ENCODE data around the gene NAA25. TPM values are rescaled to one million over a fixed set of nuclear protein-coding genes. Genes with fewer than 3 reads are reported as not detected.

Gene NAA25
- total and polyA plus RNA-seq, 9 of the 15 experiments (the other 6 are each of a cell fraction or from before 2014, with no cell fraction given): 26.6 to 59.6 (median 48.9) TPM

DNA sequence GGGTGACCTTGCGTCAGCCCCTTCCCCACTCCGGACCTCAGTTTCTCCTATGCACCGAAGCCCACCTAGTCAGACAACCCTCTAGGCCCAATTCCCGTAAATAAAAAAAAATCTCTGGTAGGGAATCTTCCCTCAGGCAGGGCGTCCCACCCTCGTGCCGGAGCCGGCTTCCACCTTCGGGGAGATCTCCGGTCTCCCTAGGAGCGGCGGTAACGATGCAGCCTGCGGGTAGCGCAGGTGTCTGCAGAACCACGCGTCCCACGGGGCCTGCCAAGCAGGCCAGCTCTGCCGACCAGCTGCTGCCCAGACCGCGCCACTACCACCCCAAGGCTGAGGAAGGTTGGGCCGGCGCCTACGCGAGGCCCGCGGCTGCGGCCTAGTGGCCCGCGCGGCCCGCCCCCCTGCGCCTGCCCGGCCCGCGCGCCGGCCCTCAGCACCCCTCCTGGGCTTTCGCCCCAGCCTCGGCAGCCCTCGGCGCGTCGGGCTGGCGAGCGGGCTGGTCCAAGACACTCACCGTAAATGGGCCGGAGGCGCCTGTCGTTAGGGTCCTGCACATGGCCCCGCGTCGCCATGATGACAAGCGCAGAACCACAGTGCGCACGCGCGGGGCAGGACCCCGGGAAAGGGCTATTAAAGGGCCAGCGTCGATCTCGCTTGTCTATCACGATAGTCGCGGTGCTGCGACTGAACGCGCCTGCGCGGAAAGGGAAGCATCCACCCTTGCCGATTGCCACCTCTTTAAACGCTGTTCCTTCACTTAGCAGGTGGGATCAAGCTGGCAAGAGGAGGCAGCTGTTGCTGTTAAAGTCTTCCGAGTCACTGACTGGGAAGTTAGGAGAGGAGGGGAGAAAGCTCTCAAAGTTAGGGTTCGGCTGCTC lies at the start of gene NAA25 (continued):
- TF ChIP-seq, protein P1, sequence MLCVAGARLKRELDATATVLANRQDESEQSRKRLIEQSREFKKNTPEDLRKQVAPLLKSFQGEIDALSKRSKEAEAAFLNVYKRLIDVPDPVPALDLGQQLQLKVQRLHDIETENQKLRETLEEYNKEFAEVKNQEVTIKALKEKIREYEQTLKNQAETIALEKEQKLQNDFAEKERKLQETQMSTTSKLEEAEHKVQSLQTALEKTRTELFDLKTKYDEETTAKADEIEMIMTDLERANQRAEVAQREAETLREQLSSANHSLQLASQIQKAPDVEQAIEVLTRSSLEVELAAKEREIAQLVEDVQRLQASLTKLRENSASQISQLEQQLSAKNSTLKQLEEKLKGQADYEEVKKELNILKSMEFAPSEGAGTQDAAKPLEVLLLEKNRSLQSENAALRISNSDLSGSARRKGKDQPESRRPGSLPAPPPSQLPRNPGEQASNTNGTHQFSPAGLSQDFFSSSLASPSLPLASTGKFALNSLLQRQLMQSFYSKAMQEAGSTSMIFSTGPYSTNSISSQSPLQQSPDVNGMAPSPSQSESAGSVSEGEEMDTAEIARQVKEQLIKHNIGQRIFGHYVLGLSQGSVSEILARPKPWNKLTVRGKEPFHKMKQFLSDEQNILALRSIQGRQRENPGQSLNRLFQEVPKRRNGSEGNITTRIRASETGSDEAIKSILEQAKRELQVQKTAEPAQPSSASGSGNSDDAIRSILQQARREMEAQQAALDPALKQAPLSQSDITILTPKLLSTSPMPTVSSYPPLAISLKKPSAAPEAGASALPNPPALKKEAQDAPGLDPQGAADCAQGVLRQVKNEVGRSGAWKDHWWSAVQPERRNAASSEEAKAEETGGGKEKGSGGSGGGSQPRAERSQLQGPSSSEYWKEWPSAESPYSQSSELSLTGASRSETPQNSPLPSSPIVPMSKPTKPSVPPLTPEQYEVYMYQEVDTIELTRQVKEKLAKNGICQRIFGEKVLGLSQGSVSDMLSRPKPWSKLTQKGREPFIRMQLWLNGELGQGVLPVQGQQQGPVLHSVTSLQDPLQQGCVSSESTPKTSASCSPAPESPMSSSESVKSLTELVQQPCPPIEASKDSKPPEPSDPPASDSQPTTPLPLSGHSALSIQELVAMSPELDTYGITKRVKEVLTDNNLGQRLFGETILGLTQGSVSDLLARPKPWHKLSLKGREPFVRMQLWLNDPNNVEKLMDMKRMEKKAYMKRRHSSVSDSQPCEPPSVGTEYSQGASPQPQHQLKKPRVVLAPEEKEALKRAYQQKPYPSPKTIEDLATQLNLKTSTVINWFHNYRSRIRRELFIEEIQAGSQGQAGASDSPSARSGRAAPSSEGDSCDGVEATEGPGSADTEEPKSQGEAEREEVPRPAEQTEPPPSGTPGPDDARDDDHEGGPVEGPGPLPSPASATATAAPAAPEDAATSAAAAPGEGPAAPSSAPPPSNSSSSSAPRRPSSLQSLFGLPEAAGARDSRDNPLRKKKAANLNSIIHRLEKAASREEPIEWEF (CRISPR knock-in tag; IDR thresholded peaks at IDR 0.05): no peak
- TF ChIP-seq SMAD4 (CRISPR knock-in tag; conservative IDR thresholded peaks at IDR 0.05) (0 out of 2 replicates have a peak, but pooled peaks have one; percentile 11), ELF2 (CRISPR knock-in tag; IDR thresholded peaks at IDR 0.05) (no peak), JUN (IDR thresholded peaks at IDR 0.05; ENCODE audit: borderline replicate concordance, low read depth, low read length) (peak; percentile 18; the same call in 1 of the 2 replicates), JUN (CRISPR knock-in tag; IDR thresholded peaks at IDR 0.05; ENCODE audit: borderline replicate concordance) (no peak; the same call in 1 of the 2 replicates), KDM1A (IDR thresholded peaks at IDR 0.05) (no peak), ETS2 (tag; IDR thresholded peaks at IDR 0.05; ENCODE audit: borderline replicate concordance, poor library complexity, severe bottlenecking) (peak; percentile 31), HNRNPUL1 (IDR thresholded peaks at IDR 0.05; ENCODE audit: low read length) (no peak), CBX5 (IDR thresholded peaks at IDR 0.05; ENCODE audit: borderline replicate concordance, low read depth) (no peak)
- TF ChIP-seq, protein P2, sequence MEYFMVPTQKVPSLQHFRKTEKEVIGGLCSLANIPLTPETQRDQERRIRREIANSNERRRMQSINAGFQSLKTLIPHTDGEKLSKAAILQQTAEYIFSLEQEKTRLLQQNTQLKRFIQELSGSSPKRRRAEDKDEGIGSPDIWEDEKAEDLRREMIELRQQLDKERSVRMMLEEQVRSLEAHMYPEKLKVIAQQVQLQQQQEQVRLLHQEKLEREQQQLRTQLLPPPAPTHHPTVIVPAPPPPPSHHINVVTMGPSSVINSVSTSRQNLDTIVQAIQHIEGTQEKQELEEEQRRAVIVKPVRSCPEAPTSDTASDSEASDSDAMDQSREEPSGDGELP (CRISPR knock-in tag; IDR thresholded peaks at IDR 0.05; ENCODE audit: borderline replicate concordance): peak; percentile 73
- TF ChIP-seq, protein P3, sequence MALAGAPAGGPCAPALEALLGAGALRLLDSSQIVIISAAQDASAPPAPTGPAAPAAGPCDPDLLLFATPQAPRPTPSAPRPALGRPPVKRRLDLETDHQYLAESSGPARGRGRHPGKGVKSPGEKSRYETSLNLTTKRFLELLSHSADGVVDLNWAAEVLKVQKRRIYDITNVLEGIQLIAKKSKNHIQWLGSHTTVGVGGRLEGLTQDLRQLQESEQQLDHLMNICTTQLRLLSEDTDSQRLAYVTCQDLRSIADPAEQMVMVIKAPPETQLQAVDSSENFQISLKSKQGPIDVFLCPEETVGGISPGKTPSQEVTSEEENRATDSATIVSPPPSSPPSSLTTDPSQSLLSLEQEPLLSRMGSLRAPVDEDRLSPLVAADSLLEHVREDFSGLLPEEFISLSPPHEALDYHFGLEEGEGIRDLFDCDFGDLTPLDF (CRISPR knock-in tag; IDR thresholded peaks at IDR 0.05): peak; percentile 74; the same call in 1 of the 2 replicates
- TF ChIP-seq, protein P4, sequence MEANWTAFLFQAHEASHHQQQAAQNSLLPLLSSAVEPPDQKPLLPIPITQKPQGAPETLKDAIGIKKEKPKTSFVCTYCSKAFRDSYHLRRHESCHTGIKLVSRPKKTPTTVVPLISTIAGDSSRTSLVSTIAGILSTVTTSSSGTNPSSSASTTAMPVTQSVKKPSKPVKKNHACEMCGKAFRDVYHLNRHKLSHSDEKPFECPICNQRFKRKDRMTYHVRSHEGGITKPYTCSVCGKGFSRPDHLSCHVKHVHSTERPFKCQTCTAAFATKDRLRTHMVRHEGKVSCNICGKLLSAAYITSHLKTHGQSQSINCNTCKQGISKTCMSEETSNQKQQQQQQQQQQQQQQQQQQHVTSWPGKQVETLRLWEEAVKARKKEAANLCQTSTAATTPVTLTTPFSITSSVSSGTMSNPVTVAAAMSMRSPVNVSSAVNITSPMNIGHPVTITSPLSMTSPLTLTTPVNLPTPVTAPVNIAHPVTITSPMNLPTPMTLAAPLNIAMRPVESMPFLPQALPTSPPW (CRISPR knock-in tag; IDR thresholded peaks at IDR 0.05): peak; percentile 78
- TF ChIP-seq, protein P5, sequence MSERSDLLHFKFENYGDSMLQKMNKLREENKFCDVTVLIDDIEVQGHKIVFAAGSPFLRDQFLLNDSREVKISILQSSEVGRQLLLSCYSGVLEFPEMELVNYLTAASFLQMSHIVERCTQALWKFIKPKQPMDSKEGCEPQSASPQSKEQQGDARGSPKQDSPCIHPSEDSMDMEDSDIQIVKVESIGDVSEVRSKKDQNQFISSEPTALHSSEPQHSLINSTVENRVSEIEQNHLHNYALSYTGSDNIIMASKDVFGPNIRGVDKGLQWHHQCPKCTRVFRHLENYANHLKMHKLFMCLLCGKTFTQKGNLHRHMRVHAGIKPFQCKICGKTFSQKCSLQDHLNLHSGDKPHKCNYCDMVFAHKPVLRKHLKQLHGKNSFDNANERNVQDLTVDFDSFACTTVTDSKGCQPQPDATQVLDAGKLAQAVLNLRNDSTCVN (CRISPR knock-in tag; IDR thresholded peaks at IDR 0.05): no peak
- TF ChIP-seq, protein P6, sequence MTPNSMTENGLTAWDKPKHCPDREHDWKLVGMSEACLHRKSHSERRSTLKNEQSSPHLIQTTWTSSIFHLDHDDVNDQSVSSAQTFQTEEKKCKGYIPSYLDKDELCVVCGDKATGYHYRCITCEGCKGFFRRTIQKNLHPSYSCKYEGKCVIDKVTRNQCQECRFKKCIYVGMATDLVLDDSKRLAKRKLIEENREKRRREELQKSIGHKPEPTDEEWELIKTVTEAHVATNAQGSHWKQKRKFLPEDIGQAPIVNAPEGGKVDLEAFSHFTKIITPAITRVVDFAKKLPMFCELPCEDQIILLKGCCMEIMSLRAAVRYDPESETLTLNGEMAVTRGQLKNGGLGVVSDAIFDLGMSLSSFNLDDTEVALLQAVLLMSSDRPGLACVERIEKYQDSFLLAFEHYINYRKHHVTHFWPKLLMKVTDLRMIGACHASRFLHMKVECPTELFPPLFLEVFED (CRISPR knock-in tag; conservative IDR thresholded peaks at IDR 0.05): no peak
